HUES6 (cell line): ENCODE measurements around the gene GLIS2.
A peak's percentile ranks its signal among the peaks of the same experiment; 100 is the strongest.

Experiments
- H3K27ac ChIP-seq: 2 replicates; pipeline ENCODE4 v1.7.0; 2013; ENCODE audit warnings: low read depth, mild to moderate bottlenecking, low read length, inconsistent platforms
- H3K27me3 ChIP-seq: 2 replicates; pipeline ENCODE4 v1.6.1; 2013; ENCODE audit warnings: low read length; ENCODE audit not compliant: control insufficient read depth, insufficient read depth
- H3K36me3 ChIP-seq: 2 replicates; pipeline ENCODE4 v1.6.1; 2013; ENCODE audit warnings: low read length; ENCODE audit not compliant: control insufficient read depth, insufficient read depth
- H3K4me1 ChIP-seq: 2 replicates; pipeline ENCODE4 v1.6.1; 2013; ENCODE audit warnings: low read length; ENCODE audit not compliant: control insufficient read depth, insufficient read depth
- H3K4me3 ChIP-seq: 2 replicates; pipeline ENCODE4 v1.5.1; 2013; ENCODE audit warnings: low read depth, low read length
- H3K9ac ChIP-seq: one replicate; pipeline ENCODE4 v1.6.1; 2013; ENCODE audit warnings: mild to moderate bottlenecking, low read length
- H3K9me3 ChIP-seq: 2 replicates; pipeline ENCODE4 v1.6.1; 2013; ENCODE audit warnings: low read depth, low read length; ENCODE audit not compliant: control insufficient read depth, insufficient read depth

Gene GLIS2

DNA sequence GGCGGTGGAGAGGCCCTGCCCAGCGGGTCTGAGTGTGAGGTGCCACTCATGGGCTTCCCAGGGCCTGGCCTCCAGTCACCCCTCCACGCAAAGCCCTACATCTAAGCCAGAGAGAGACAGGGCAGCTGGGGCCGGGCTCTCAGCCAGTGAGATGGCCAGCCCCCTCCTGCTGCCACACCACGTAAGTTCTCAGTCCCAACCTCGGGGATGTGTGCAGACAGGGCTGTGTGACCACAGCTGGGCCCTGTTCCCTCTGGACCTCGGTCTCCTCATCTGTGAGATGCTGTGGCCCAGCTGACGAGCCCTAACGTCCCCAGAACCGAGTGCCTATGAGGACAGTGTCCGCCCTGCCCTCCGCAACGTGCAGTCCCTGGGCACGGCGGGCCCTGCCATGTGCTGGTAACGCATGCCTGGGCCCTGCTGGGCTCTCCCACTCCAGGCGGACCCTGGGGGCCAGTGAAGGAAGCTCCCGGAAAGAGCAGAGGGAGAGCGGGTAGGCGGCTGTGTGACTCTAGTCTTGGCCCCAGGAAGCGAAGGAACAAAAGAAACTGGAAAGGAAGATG lies 67.0 kb downstream of the GLIS2 start:
- Histone ChIP-seq H3K36me3 (peaks cover 16% of the 10 kb centered on the region), H3K4me3 (no peak overlapping the region), H3K9ac (no peak overlapping the region), H3K9me3 (no peaks in the 10 kb centered on the region), H3K4me1 (peaks cover 24% of the 10 kb centered on the region; the same call in 1 of the 2 replicates), H3K27me3 (no peaks in the 10 kb centered on the region), H3K27ac (no peak overlapping the region)

DNA sequence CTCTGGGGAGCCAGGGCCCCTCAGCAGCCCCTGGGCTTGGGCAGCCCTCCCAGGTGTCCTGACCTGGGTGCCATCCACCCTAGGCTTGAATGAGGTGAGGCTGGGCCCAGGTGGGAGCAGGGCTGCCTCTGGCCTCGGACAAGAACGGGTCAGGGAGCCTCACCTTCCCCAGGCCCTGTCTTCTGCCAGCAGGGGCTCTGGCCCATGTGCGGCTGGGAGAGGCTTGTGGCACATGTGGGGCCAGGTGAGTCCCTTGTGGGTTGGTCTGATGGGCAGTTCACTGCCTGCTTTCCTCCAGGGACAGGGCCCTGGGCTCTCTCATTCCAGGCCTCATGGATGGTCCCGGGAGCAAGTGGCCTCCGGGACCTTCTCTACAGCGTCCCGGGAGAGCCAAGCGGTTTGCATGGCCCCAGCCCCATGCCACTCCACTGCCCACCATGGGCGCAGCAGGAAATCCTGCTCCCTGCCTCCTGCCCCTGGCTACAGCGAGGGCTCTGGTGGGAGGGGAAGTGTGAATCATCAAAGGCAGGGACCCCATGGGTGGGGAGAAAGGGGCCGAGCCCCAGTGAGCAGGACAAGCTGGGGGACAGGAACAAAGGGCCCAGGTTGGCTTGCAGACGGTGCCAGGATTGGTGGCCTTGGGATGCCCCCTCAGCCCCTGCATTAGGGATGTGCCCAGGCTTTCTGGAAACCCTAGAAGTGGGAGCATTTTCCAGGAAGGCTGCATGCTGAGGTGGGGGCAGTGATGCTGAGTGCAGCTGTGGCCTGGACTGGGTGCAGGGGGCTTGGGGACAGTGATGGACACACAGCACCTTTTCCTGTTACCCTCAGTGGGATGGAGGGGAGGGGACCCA lies 68.0 kb downstream of the GLIS2 start:
- H3K36me3 ChIP-seq: peaks cover 16% of the 10 kb centered on the region
- no peak overlapping the region for H3K4me3 ChIP-seq
- no peaks in the 10 kb centered on the region for H3K27me3 ChIP-seq
- no peak overlapping the region for H3K27ac ChIP-seq
- H3K9ac ChIP-seq: no peak overlapping the region
- peaks cover 25% of the 10 kb centered on the region for H3K4me1 ChIP-seq
- no peaks in the 10 kb centered on the region for H3K9me3 ChIP-seq

DNA sequence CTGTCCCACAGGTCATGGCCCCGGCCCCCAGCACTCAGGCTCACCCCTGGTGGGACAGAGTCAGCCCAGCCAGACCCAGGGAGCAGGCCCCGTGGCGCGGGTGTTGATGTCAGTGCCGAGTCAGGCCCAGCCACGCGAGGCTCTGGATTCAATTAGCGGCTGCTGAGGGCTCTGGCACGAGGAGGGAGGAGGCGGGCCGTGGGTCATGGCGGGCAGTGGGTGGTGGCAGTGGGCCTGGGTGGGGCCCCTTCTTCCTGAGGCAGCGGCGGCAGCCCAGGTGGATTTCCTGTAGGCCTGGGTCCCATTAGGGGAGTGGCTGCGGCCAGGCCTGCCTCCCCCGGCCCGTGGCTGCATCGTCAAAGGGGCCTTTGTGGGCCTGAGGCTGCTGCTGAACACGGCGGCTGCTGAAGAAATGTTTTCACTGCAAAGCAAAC lies 68.7 kb downstream of the GLIS2 start:
- H3K36me3 ChIP-seq: peaks cover 16% of the 10 kb centered on the region
- H3K27me3 ChIP-seq: no peaks in the 10 kb centered on the region
- no peak overlapping the region for H3K4me3 ChIP-seq
- H3K27ac ChIP-seq: no peak overlapping the region
- no peaks in the 10 kb centered on the region for H3K9me3 ChIP-seq
- H3K9ac ChIP-seq: no peak overlapping the region
- peaks cover 25% of the 10 kb centered on the region for H3K4me1 ChIP-seq

DNA sequence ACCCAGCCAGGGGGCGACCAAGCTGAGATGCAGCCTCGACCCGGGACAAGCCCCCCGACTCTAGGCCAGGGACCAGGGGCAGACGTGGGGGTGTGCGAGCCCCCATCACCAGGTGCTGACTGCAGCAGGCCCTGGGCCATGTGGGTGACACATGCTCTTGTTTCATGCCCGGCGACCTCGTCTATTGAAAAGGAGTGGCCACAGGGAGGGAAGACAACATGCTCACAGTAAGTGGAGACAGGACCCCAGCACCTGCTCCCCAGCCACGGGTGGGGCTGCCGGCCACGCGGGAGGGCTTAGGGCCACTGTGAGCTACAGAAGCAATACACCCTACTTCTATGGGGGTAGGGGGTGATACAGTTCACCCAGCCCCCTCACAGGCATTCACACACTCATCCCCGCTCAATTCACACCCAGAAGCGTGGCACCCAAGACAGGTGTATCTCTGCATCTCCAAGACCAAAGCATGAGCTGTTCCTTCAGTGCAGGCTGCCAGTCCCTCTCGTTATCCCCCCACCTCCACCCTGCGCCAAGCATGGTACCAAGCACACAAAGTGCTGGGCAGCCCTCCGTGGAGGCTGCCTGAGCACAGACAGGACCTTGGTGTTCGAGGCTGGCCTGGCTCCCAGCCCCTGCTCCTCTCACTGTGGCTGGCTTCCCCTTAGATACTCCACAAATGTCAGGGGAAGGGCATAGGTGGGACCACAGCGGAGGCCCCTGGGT lies 69.4 kb downstream of the GLIS2 start:
- H3K27me3 ChIP-seq: no peaks in the 10 kb centered on the region
- no peak overlapping the region for H3K27ac ChIP-seq
- no peak overlapping the region for H3K9ac ChIP-seq
- no peak overlapping the region for H3K4me3 ChIP-seq
- peaks cover 16% of the 10 kb centered on the region for H3K36me3 ChIP-seq
- H3K9me3 ChIP-seq: no peaks in the 10 kb centered on the region
- H3K4me1 ChIP-seq: peaks cover 29% of the 10 kb centered on the region

DNA sequence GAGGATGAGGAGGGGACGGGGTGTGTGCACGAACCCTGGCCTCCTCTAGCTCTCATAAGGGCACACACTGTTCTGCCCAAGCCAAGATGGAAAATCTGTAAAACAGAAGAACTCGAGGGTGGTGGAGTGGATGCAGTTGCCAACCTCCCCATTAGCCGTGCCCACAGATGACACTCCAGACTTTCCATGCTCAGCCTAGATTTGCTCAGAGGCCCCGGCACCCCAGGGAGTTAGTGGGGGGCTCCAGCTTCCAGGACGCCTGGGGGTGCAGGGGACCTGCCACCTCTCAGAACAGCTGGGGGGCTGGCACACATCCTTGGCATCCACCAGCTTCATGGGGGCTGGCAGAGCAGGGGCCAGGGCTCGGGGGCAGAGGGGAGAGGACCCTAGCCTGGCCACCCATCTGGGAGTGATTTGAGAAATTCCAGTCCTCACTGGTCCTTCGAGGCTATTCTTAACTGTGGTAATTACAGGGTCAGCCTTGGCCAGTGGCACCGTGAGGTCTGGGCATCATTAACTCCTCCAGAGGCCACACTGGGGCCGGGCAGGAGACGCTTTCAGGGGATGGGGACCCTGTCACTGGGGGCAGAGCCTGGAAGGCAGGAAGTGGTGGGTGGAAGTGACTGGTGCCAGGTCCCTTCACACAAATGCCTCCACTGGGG lies 70.1 kb downstream of the GLIS2 start:
- Histone ChIP-seq H3K27me3 (no peaks in the 10 kb centered on the region), H3K9ac (no peak overlapping the region), H3K4me3 (no peak overlapping the region), H3K4me1 (peaks cover 33% of the 10 kb centered on the region), H3K27ac (no peak overlapping the region), H3K9me3 (no peaks in the 10 kb centered on the region), H3K36me3 (peaks cover 15% of the 10 kb centered on the region)

DNA sequence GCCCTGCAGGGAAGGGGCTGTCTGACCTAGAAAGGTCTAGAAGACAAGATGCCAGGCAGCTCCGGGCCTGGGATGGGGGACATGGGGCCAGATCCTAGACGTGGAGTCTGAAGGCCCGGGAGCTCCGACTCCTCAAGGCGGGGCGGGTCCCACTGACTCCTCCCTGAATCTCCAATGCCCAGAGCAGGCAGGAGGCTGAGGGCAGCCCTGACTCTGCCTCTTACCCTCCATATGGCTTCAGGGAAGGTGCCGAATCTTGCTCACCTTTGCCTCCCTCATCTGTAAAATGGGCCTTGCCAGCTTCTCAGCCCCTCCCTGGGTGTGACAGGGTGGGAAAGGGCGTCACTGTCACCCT lies 70.6 kb downstream of the GLIS2 start:
- H3K27ac ChIP-seq: no peak overlapping the region
- H3K4me3 ChIP-seq: no peak overlapping the region
- peaks cover 36% of the 10 kb centered on the region for H3K4me1 ChIP-seq
- peaks cover 11% of the 10 kb centered on the region for H3K36me3 ChIP-seq
- H3K27me3 ChIP-seq: no peaks in the 10 kb centered on the region
- no peak overlapping the region for H3K9ac ChIP-seq
- H3K9me3 ChIP-seq: no peaks in the 10 kb centered on the region

DNA sequence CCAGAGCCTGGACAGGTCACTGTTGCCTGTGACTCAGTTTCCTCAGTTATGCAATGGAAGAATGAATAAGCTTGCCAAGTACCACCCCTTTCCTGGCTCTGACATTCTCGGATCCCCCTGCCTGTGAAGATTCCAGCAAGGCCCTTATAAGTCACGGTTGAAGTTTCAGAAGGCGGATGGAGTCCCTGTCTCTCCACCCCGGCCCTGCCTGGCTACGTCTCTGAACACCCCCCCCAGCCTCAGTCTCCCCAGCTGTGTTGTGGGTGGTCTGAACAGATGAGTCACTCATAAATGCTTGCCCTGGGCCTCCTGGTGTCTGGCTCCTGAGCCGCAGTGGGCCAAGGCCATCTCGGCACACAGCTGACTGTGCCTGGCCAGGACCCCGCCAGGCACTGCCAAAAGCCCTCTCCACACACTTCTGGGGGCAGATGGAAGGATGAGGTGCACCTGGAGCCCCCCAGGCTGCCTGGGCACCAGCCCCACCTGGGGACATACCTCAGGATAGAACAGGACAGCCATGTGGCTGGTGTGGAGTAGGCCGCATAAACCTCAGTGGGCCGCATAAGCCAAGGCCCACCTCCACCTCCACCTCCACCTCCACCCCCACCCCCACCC lies 71.2 kb downstream of the GLIS2 start:
- Histone ChIP-seq H3K4me3 (no peak overlapping the region), H3K27me3 (no peaks in the 10 kb centered on the region), H3K9ac (no peak overlapping the region), H3K4me1 (peaks cover 43% of the 10 kb centered on the region), H3K9me3 (no peaks in the 10 kb centered on the region), H3K27ac (no peak overlapping the region), H3K36me3 (peaks cover 9% of the 10 kb centered on the region)

DNA sequence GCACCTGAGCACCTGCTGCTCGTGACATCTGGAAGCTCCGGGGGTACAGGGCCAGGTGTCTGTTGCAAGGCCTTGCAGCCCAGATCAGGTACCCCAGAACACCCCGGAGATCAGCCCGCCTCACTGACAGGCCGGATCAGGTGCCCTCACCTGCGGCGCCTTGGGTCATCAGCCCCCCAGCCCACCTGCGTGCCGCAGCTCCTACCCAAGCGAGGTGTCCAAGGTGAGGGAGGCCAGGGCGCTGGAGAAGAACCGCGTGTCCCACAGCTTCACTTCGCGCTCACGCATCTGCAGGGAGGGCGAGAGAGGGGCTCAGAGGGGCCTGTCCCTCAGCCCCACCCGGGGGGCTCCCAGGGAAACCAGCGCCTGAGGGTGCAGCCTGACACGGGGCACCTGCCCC lies 71.9 kb downstream of the GLIS2 start:
- H3K9ac ChIP-seq: peak overlapping the region; percentile 13
- peaks cover 6% of the 10 kb centered on the region; the same call in 1 of the 2 replicates for H3K36me3 ChIP-seq
- no peaks in the 10 kb centered on the region for H3K27me3 ChIP-seq
- no peaks in the 10 kb centered on the region for H3K9me3 ChIP-seq
- H3K4me1 ChIP-seq: peaks cover 50% of the 10 kb centered on the region
- peak overlapping the region; percentile 80 for H3K27ac ChIP-seq
- no peak overlapping the region for H3K4me3 ChIP-seq

DNA sequence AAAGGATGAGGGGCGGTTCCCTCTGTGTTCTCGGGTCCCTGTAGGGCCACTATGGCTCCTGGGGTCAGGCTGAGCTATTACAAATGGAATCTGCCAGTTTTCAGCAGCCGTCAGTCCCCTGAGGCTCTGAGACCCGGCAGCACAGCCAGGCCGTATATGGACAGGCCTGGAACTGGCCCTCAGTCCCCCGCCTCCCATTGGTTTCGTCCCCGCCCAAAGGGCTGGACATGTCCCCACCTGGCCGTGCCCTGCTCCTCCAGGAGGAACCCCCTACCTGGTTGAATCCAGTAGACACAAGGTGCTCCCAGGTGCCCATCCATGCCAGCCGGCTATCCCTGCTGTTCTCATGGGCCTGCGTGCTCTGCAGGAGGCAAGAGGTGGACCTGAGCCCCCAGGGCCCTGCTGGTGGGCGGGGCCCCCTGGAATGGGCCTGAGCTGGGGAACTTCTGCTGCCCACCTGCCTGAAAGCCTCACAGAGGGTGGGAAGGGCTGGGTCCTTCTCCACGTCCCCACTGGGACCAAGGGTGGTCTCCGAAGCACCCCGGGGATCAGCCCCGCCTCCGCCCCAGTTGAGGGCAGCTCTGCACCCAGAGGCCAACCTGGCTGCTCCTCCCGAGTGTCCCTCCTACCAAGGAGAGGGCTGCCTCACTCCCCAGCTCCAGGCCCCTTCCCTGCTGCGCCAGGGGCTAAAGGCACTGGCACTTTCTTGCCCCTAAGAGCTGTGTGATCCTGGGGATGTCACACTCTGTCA lies 72.6 kb downstream of the GLIS2 start:
- H3K27ac ChIP-seq: peak overlapping the region; percentile 80
- peak overlapping the region; percentile 59 for H3K9ac ChIP-seq
- H3K4me1 ChIP-seq: peaks cover 56% of the 10 kb centered on the region
- H3K36me3 ChIP-seq: 0 out of 2 replicates have a peak, but pooled peaks cover 4% of the 10 kb centered on the region
- H3K27me3 ChIP-seq: no peaks in the 10 kb centered on the region
- H3K4me3 ChIP-seq: no peak overlapping the region
- H3K9me3 ChIP-seq: no peaks in the 10 kb centered on the region
